ENCODE data around the gene NPDC1. TPM values are rescaled to one million over a fixed set of nuclear protein-coding genes. Genes with fewer than 3 reads are reported as not detected.

Gene NPDC1
- total and polyA plus RNA-seq, 2 of the 8 experiments (the other 6 are each of a cell fraction or from before 2014, with no cell fraction given): 26.2 to 44.1 TPM

- Histone ChIP-seq H2BK5ac (ENCODE audit: low read depth, low read length) (no peak overlapping the region), H3K14ac (ENCODE audit: insufficient read length) (no peak overlapping the region), H3K23ac (ENCODE audit: insufficient read length) (no peak overlapping the region), H2BK15ac (ENCODE audit: low read length) (no peak overlapping the region), H3K36me3 (ENCODE audit: control insufficient read depth in 2 of 4, insufficient read depth in 4 of 4, low read length in 3 of 4) (peaks cover 0 to 13% (median 0%) of the 10 kb centered on the region in 4 experiments; a peak in 1 of 8 replicates), H3K27me3 (replicated peaks in 1 of 4; ENCODE audit: control insufficient read depth in 3 of 4, extremely low read depth in 1 of 4, insufficient read depth in 3 of 4, low read length in 3 of 4) (no peaks in the 10 kb centered on the region; a peak in 1 of 7 replicates), H3K79me1 (ENCODE audit: low read depth, low read length) (no peaks in the 10 kb centered on the region), H4K20me1 (replicated peaks in 1 of 2; ENCODE audit: control insufficient read depth in 1 of 2, insufficient read depth in 2 of 2, low read length in 2 of 2) (no peaks in the 10 kb centered on the region), H3K27ac (ENCODE audit: low read depth, low read length) (no peak overlapping the region), H4K91ac (replicated peaks; ENCODE audit: insufficient read length, low read length) (no peak overlapping the region), H2AK5ac (ENCODE audit: low read depth, low read length) (no peak overlapping the region), H3K4me1 (replicated peaks in 1 of 4; ENCODE audit: control insufficient read depth in 3 of 4, insufficient read depth in 4 of 4, low read length in 3 of 4) (peaks cover 0 to 7% (median under 1%) of the 10 kb centered on the region in 4 experiments; a peak in 2 of 7 replicates), H2BK12ac (ENCODE audit: low read depth, low read length) (no peak overlapping the region), H2BK120ac (replicated peaks; ENCODE audit: low read depth, low read length) (no peak overlapping the region), H3K23me2 (ENCODE audit: low read depth, low read length) (no peaks in the 10 kb centered on the region; the same call in 1 of the 2 replicates), H4K5ac (ENCODE audit: insufficient read length, low read depth, low read length) (no peak overlapping the region), H3K4me2 (ENCODE audit: insufficient read depth in 1 of 2, low read depth in 2 of 2, low read length in 2 of 2) (peak overlapping the region in 1 of 2 experiments; percentile 28; a peak in 2 of 4 replicates), H3K56ac (replicated peaks; ENCODE audit: insufficient read length, low read depth, low read length) (no peak overlapping the region), H2AFZ (ENCODE audit: low read length) (no peak overlapping the region), H3K9ac (replicated peaks in 1 of 4; ENCODE audit: extremely low read depth in 1 of 4, low read depth in 3 of 4, low read length in 3 of 4) (no peak overlapping the region), H3K18ac (ENCODE audit: extremely low read depth, low read length) (no peak overlapping the region; the same call in 1 of the 2 replicates), H3K79me2 (ENCODE audit: control insufficient read depth in 1 of 2, insufficient read depth in 2 of 2, low read length in 2 of 2) (no peaks in the 10 kb centered on the region), H4K8ac (ENCODE audit: extremely low read depth, insufficient read depth, low read length) (no peak overlapping the region), H2BK20ac (ENCODE audit: low read length) (no peak overlapping the region), H3K4ac (replicated peaks; ENCODE audit: insufficient read length, low read depth, low read length) (no peak overlapping the region), H3K4me3 (ENCODE audit: extremely low read depth in 1 of 4, insufficient read depth in 2 of 4, low read depth in 3 of 4, low read length in 4 of 4) (no peak overlapping the region), H3K9me3 (ENCODE audit: insufficient read depth in 2 of 2, low read depth in 1 of 2, low read length in 1 of 2) (peaks cover 0 to 27% of the 10 kb centered on the region in 2 experiments; a peak in 2 of 4 replicates)
- no peak for FAIRE-seq
- TF ChIP-seq SAP30 (IDR thresholded peaks at IDR 0.05; ENCODE audit: insufficient read depth, insufficient replicate concordance, low read length): no peak
- TF ChIP-seq POLR2A (IDR thresholded peaks at IDR 0.05; ENCODE audit: control extremely low read depth in 1 of 2, low read depth in 2 of 2, low read length in 2 of 2): no peak
- TF ChIP-seq JUND (IDR thresholded peaks at IDR 0.05; ENCODE audit: low read length): no peak
- no peak for TF ChIP-seq YY1 (IDR thresholded peaks at IDR 0.05; ENCODE audit: low read depth, low read length)
- no peak for DNase-seq (ENCODE audit: low read depth in 1 of 2, low spot score in 2 of 2)
- CTCF ChIA-PET (ENCODE audit: partially characterized antibody): interaction anchor here (1.0 to 2.8 kb wide), 4 partner anchors 16 to 87 kb away, joined by 3 to 11 read pairs (median 6); no protein-coding TSS in a partner anchor
- POLR2A ChIA-PET (ENCODE audit: partially characterized antibody): interaction anchor here (0.8 kb wide), 1 partner anchor 13 kb away, joined by 3 read pairs; no protein-coding TSS in a partner anchor
- 95% methylated on average over 13 of the region's 20 CpGs; no CpG with 5 or more reads in 1 of the 2 experiments for WGBS, 2 experiments (ENCODE audit: extremely low coverage in 1 of 2, insufficient coverage in 1 of 2, insufficient read length in 1 of 2, insufficient replicate concordance in 2 of 2, low coverage in 1 of 2, low lambda C conversion rate in 2 of 2, missing lambda C conversion rate in 1 of 2)
These were observed 32.4 kb downstream of the NPDC1 start for GRCh38 chr9:137013571-137013940.
